HL-60/S4 treated with phorbol 12-myristate 13-acetate at 8.2 ng/mL for 4 days and 3 days (cell line): Measurements from ENCODE around the gene MYO1G.
"Not testable (repeated sequence)": the region's sequence is repeated elsewhere in the genome, so short reads cannot be mapped to it uniquely, and the experiment has no call there.

Source experiments
- in situ Hi-C: fragments of 300-500 bp; cut with MboI; formaldehyde crosslinking; loops from 2 replicates; pipeline ENCODE4 v1.15.0; 2022; ENCODE audit warnings: low sequenced_read_pairs

MYO1G gene

GRCh38 chr7:44944821-44945220, 34.0 kb downstream of the MYO1G start:
- in situ Hi-C loops = no loop called here

GRCh38 chr7:44943631-44944030, 35.2 kb downstream of the MYO1G start:
- in situ Hi-C loops = no loop called here

GRCh38 chr7:44937426-44937825, 41.4 kb downstream of the MYO1G start:
- in situ Hi-C loops = no loop called here

- in situ Hi-C loops = no loop called here
Observed at GRCh38 chr7:44936322-44936721, 42.5 kb downstream of the MYO1G start.

GRCh38 chr7:44935583-44935982, 43.2 kb downstream of the MYO1G start:
- in situ Hi-C loops = no loop called here

GRCh38 chr7:44935016-44935415, 43.8 kb downstream of the MYO1G start:
- in situ Hi-C loops = no loop called here

- in situ Hi-C loops = not testable (repeated sequence)
Observed at GRCh38 chr7:44934510-44934909, 44.3 kb downstream of the MYO1G start.

GRCh38 chr7:44930921-44931320, 47.9 kb downstream of the MYO1G start:
- in situ Hi-C loops = no loop called here

- in situ Hi-C loops = loop anchor here (5.0 kb wide), 1 partner anchor 65 kb away; no protein-coding TSS in a partner anchor
Observed at GRCh38 chr7:44922351-44922694, 56.5 kb downstream of the MYO1G start.

GRCh38 chr7:44921607-44922350, 57.0 kb downstream of the MYO1G start:
- in situ Hi-C loops = loop anchor here (5.0 kb wide), 1 partner anchor 64 kb away; no protein-coding TSS in a partner anchor

- in situ Hi-C loops = loop anchor here (5.0 kb wide), 1 partner anchor 63 kb away; no protein-coding TSS in a partner anchor
Observed at GRCh38 chr7:44920119-44920518, 58.7 kb downstream of the MYO1G start.

- in situ Hi-C loops = no loop called here
Observed at GRCh38 chr7:44918029-44918428, 60.8 kb downstream of the MYO1G start.

- in situ Hi-C loops = no loop called here
Observed at GRCh38 chr7:44917465-44917864, 61.4 kb downstream of the MYO1G start.

- in situ Hi-C loops = no loop called here
Observed at GRCh38 chr7:44914992-44915607, 63.7 kb downstream of the MYO1G start.

- in situ Hi-C loops = no loop called here
Observed at GRCh38 chr7:44912775-44913347, 66.0 kb downstream of the MYO1G start.
